ENCODE measurements around the gene CAMTA1. TPM values are rescaled to one million over a fixed set of nuclear protein-coding genes. Genes with fewer than 3 reads are reported as not detected.

Gene CAMTA1
- total RNA-seq, 1 experiment from 2014 or later: 85.2 TPM

- TF ChIP-seq, protein P1, sequence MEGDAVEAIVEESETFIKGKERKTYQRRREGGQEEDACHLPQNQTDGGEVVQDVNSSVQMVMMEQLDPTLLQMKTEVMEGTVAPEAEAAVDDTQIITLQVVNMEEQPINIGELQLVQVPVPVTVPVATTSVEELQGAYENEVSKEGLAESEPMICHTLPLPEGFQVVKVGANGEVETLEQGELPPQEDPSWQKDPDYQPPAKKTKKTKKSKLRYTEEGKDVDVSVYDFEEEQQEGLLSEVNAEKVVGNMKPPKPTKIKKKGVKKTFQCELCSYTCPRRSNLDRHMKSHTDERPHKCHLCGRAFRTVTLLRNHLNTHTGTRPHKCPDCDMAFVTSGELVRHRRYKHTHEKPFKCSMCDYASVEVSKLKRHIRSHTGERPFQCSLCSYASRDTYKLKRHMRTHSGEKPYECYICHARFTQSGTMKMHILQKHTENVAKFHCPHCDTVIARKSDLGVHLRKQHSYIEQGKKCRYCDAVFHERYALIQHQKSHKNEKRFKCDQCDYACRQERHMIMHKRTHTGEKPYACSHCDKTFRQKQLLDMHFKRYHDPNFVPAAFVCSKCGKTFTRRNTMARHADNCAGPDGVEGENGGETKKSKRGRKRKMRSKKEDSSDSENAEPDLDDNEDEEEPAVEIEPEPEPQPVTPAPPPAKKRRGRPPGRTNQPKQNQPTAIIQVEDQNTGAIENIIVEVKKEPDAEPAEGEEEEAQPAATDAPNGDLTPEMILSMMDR (conservative IDR thresholded peaks at IDR 0.05; ENCODE audit: low read depth, low read length): no peak
- TF ChIP-seq EZH2 (IDR thresholded peaks at IDR 0.05; ENCODE audit: borderline replicate concordance, low read depth, low read length, poor library complexity, severe bottlenecking): no peak
- intact Hi-C loops (cut with micrococcal nuclease; ENCODE audit: unreplicated experiment): no loop called here
- H3K36me3 ChIP-seq (ENCODE audit: insufficient read depth, low read length, poor library complexity, severe bottlenecking): no peaks in the 10 kb centered on the region
- no TSS peak for BruUV-seq (replicated peaks)
- CTCF ChIA-PET: no interaction called here
- POLR2A ChIA-PET (ENCODE audit: low non-redundant PET): no interaction called here
- no peak overlapping the region for H3K4me3 ChIP-seq (ENCODE audit: low read depth, low read length, poor library complexity, severe bottlenecking)
- no peaks in the 10 kb centered on the region for H3K27me3 ChIP-seq (replicated peaks; ENCODE audit: insufficient read depth, low read depth, low read length, poor library complexity)
- H3K4me1 ChIP-seq (ENCODE audit: insufficient read depth, low read length, poor library complexity, severe bottlenecking): no peaks in the 10 kb centered on the region
- no peak for DNase-seq (ENCODE audit: low spot score)
- no peak overlapping the region for H3K27ac ChIP-seq (ENCODE audit: low read depth, low read length, poor library complexity, severe bottlenecking)
- no peaks in the 10 kb centered on the region for H3K9me3 ChIP-seq (ENCODE audit: low read depth, low read length, poor library complexity, severe bottlenecking)
Measured at GRCh38 chr1:6951536-6951935, 166.3 kb downstream of the CAMTA1 start.

- ChIA-PET POLR2A (ENCODE audit: low non-redundant PET) (no interaction called here), CTCF (no interaction called here)
- peaks cover 2% of the 10 kb centered on the region for H3K4me1 ChIP-seq (ENCODE audit: insufficient read depth, low read length, poor library complexity, severe bottlenecking)
- no TSS peak for BruUV-seq (replicated peaks)
- no peak for DNase-seq (ENCODE audit: low spot score)
- intact Hi-C loops (cut with micrococcal nuclease; ENCODE audit: unreplicated experiment): no loop called here
- TF ChIP-seq, protein P1 (conservative IDR thresholded peaks at IDR 0.05; ENCODE audit: low read depth, low read length): no peak
- no peak for TF ChIP-seq EZH2 (IDR thresholded peaks at IDR 0.05; ENCODE audit: borderline replicate concordance, low read depth, low read length, poor library complexity, severe bottlenecking)
- no peaks in the 10 kb centered on the region for H3K27me3 ChIP-seq (replicated peaks; ENCODE audit: insufficient read depth, low read depth, low read length, poor library complexity)
- H3K27ac ChIP-seq (ENCODE audit: low read depth, low read length, poor library complexity, severe bottlenecking): no peak overlapping the region
- H3K36me3 ChIP-seq (ENCODE audit: insufficient read depth, low read length, poor library complexity, severe bottlenecking): no peaks in the 10 kb centered on the region
- no peaks in the 10 kb centered on the region for H3K9me3 ChIP-seq (ENCODE audit: low read depth, low read length, poor library complexity, severe bottlenecking)
- no peak overlapping the region for H3K4me3 ChIP-seq (ENCODE audit: low read depth, low read length, poor library complexity, severe bottlenecking)
Measured at GRCh38 chr1:6953216-6953615, 168.0 kb downstream of the CAMTA1 start.

DNA sequence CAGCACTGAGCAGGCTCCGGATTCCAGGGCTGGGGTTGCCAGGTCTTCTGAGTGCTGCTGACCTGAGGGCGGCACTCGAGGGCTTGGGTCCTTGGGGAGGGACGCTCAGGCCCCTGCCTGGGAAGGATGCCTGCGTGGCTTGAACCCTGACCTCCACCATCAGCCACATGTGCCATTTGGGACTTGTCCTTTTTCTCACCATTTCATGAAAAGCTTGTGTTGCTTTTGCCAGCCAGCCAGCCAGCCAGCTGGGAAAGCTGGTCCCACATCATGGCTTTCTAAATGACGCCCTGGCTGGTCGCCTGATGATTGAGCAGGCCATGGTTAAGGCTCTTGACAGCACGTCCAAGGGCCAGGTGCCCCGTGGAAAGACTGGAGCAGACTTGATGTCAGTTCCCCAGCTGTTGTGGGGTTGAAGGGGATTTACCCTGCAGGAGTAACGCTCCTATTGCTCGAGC is 168.7 kb downstream of the CAMTA1 start:
- intact Hi-C loops (cut with micrococcal nuclease; ENCODE audit: unreplicated experiment): no loop called here
- Histone ChIP-seq H3K4me1 (ENCODE audit: insufficient read depth, low read length, poor library complexity, severe bottlenecking) (peaks cover 8% of the 10 kb centered on the region), H3K27me3 (replicated peaks; ENCODE audit: insufficient read depth, low read depth, low read length, poor library complexity) (no peaks in the 10 kb centered on the region), H3K9me3 (ENCODE audit: low read depth, low read length, poor library complexity, severe bottlenecking) (no peaks in the 10 kb centered on the region), H3K27ac (ENCODE audit: low read depth, low read length, poor library complexity, severe bottlenecking) (no peak overlapping the region), H3K36me3 (ENCODE audit: insufficient read depth, low read length, poor library complexity, severe bottlenecking) (no peaks in the 10 kb centered on the region), H3K4me3 (ENCODE audit: low read depth, low read length, poor library complexity, severe bottlenecking) (no peak overlapping the region)
- BruUV-seq (replicated peaks): no TSS peak
- ChIA-PET CTCF (no interaction called here), POLR2A (ENCODE audit: low non-redundant PET) (interaction anchor here (0.7 kb wide), 1 partner anchor 216 kb away, joined by 3 read pairs; no protein-coding TSS in a partner anchor)
- TF ChIP-seq, protein P1 (conservative IDR thresholded peaks at IDR 0.05; ENCODE audit: low read depth, low read length): no peak
- TF ChIP-seq EZH2 (IDR thresholded peaks at IDR 0.05; ENCODE audit: borderline replicate concordance, low read depth, low read length, poor library complexity, severe bottlenecking): no peak
- no peak for DNase-seq (ENCODE audit: low spot score)

Measured in A673 (cell line).